Smooth muscle cell (in vitro differentiated cells): ENCODE measurements around the gene C1R. TPM values are rescaled to one million over a fixed set of nuclear protein-coding genes. Genes with fewer than 3 reads are reported as not detected.

ENCODE experiments used
- DNase-seq: peaks from one replicate; lab custom pipeline; 2025; ENCODE audit not compliant: unreplicated experiment; lab: John Stamatoyannopoulos, UW
- H2AFZ ChIP-seq: fragments of 200-600 bp; sonication (generic); 2 replicates; pipeline ENCODE4 v1.6.0; 2016; ENCODE audit warnings: antibody characterized with exemption, low read depth, mild to moderate bottlenecking
- H3F3A ChIP-seq: fragments of 200-600 bp; sonication (generic); 2 replicates; pipeline ENCODE4 v1.6.0; 2017; ENCODE audit warnings: antibody characterized with exemption, low read depth
- H3K27ac ChIP-seq: fragments of 200-600 bp; sonication (generic); 2 replicates; pipeline ENCODE4 v1.5.1; 2016; ENCODE audit warnings: low read depth, mild to moderate bottlenecking
- H3K27me3 ChIP-seq: fragments of 200-600 bp; sonication (generic); 2 replicates; pipeline ENCODE4 v1.6.1; 2016; ENCODE audit warnings: low read depth, mild to moderate bottlenecking
- H3K36me3 ChIP-seq: fragments of 200-600 bp; sonication (generic); 2 replicates; pipeline ENCODE4 v1.5.1; 2016; ENCODE audit warnings: low read depth
- H3K4me1 ChIP-seq: fragments of 200-600 bp; sonication (generic); 2 replicates; pipeline ENCODE4 v1.5.1; 2016; ENCODE audit warnings: low read depth
- H3K4me2 ChIP-seq: fragments of 200-600 bp; sonication (generic); 2 replicates; pipeline ENCODE4 v1.6.0; 2016; ENCODE audit warnings: mild to moderate bottlenecking
- H3K4me3 ChIP-seq: fragments of 200-600 bp; sonication (generic); 2 replicates; pipeline ENCODE4 v1.5.1; 2016; ENCODE audit warnings: mild to moderate bottlenecking
- H3K79me2 ChIP-seq: fragments of 200-600 bp; sonication (generic); 2 replicates; pipeline ENCODE4 v1.6.0; 2016; ENCODE audit warnings: low read depth, mild to moderate bottlenecking
- H3K9ac ChIP-seq: fragments of 200-600 bp; sonication (generic); 2 replicates; pipeline ENCODE4 v1.6.0; 2016; ENCODE audit warnings: low read depth
- H3K9me3 ChIP-seq: fragments of 200-600 bp; sonication (generic); replicated peaks from 2 replicates; pipeline ENCODE4 v1.5.1; 2016; ENCODE audit warnings: low read depth
- H4K20me1 ChIP-seq: fragments of 200-600 bp; sonication (generic); 2 replicates; pipeline ENCODE4 v1.6.0; 2016; ENCODE audit warnings: low read depth
- CTCF ChIP-seq: fragments of 200-600 bp; sonication (generic); IDR thresholded peaks from 2 replicates; pipeline ENCODE4 v1.5.1; 2017; ENCODE audit warnings: borderline replicate concordance, mild to moderate bottlenecking, antibody characterized with exemption; ENCODE audit not compliant: insufficient read depth, poor library complexity, severe bottlenecking
- WGBS: methylation state at CpG from one replicate; pipeline ENCODE4 v1.1.7; 2016; ENCODE audit warnings: low lambda C conversion rate; 5-methylcytosine and 5-hydroxymethylcytosine counted together
- polyA plus RNA-seq: library from polyadenylated mRNA; unstranded; fragments of >200 nt; fragmentation: Nextera tagmentation; extraction: Ambion mirVana; gene quantifications from 2 replicates; pipeline ENCODE4 v1.2.1, GENCODE V29; 2016
- total RNA-seq: library from RNA; depleted of rRNA; stranded (reverse); fragments of >200 nt; gene quantifications from 2 replicates; pipeline ENCODE4 v1.2.3, GENCODE V29; 2014

Gene C1R
- total and polyA plus RNA-seq, 2 experiments from 2014 or later = 51.2 to 83.8 TPM

GRCh38 chr12:7067096-7067495 lies 25.1 kb downstream of the C1R start:
- no peak for TF ChIP-seq CTCF
- Histone ChIP-seq H3K4me3 (no peak overlapping the region), H3K4me1 (no peaks in the 10 kb centered on the region), H4K20me1 (no peaks in the 10 kb centered on the region), H3F3A (peaks cover 10% of the 10 kb centered on the region), H3K79me2 (no peaks in the 10 kb centered on the region), H2AFZ (no peak overlapping the region), H3K36me3 (no peaks in the 10 kb centered on the region), H3K4me2 (no peak overlapping the region), H3K9ac (no peak overlapping the region), H3K9me3 (no peaks in the 10 kb centered on the region), H3K27ac (no peak overlapping the region), H3K27me3 (no peaks in the 10 kb centered on the region)
- no peak for DNase-seq
- 88% methylated on average over 7 of the region's 7 CpGs for WGBS

GRCh38 chr12:7066596-7066995 lies 25.6 kb downstream of the C1R start:
- H3F3A ChIP-seq = peaks cover 10% of the 10 kb centered on the region
- WGBS = 88% methylated on average over 2 of the region's 2 CpGs
- H3K4me2 ChIP-seq = no peak overlapping the region
- no peaks in the 10 kb centered on the region for H3K9me3 ChIP-seq
- no peak overlapping the region for H3K27ac ChIP-seq
- no peak overlapping the region for H3K4me3 ChIP-seq
- no peak overlapping the region for H2AFZ ChIP-seq
- H3K79me2 ChIP-seq = no peaks in the 10 kb centered on the region
- no peak for TF ChIP-seq CTCF
- DNase-seq = no peak
- no peaks in the 10 kb centered on the region for H3K4me1 ChIP-seq
- no peak overlapping the region for H3K9ac ChIP-seq
- H4K20me1 ChIP-seq = no peaks in the 10 kb centered on the region
- H3K27me3 ChIP-seq = no peaks in the 10 kb centered on the region
- H3K36me3 ChIP-seq = no peaks in the 10 kb centered on the region

GRCh38 chr12:7065073-7065623 lies 27.1 kb downstream of the C1R start:
- no peak for DNase-seq
- no peak overlapping the region for H3K9ac ChIP-seq
- H3K79me2 ChIP-seq = no peaks in the 10 kb centered on the region
- H3K4me2 ChIP-seq = no peak overlapping the region
- peaks cover 10% of the 10 kb centered on the region for H3F3A ChIP-seq
- H3K27me3 ChIP-seq = no peaks in the 10 kb centered on the region
- no peak for TF ChIP-seq CTCF
- no peaks in the 10 kb centered on the region for H3K4me1 ChIP-seq
- H3K9me3 ChIP-seq = no peaks in the 10 kb centered on the region
- H3K27ac ChIP-seq = no peak overlapping the region
- H3K36me3 ChIP-seq = no peaks in the 10 kb centered on the region
- WGBS = 93% methylated on average over 7 of the region's 7 CpGs
- no peaks in the 10 kb centered on the region for H4K20me1 ChIP-seq
- no peak overlapping the region for H3K4me3 ChIP-seq
- H2AFZ ChIP-seq = no peak overlapping the region

- H3K27ac ChIP-seq = no peak overlapping the region
- 93% methylated on average over 3 of the region's 3 CpGs for WGBS
- no peak overlapping the region for H3K4me2 ChIP-seq
- no peak overlapping the region for H2AFZ ChIP-seq
- no peaks in the 10 kb centered on the region for H4K20me1 ChIP-seq
- H3K36me3 ChIP-seq = no peaks in the 10 kb centered on the region
- H3K9me3 ChIP-seq = no peaks in the 10 kb centered on the region
- peaks cover 10% of the 10 kb centered on the region for H3F3A ChIP-seq
- H3K27me3 ChIP-seq = no peaks in the 10 kb centered on the region
- no peak overlapping the region for H3K9ac ChIP-seq
- DNase-seq = no peak
- no peak for TF ChIP-seq CTCF
- no peaks in the 10 kb centered on the region for H3K4me1 ChIP-seq
- no peak overlapping the region for H3K4me3 ChIP-seq
- H3K79me2 ChIP-seq = no peaks in the 10 kb centered on the region
Measured at GRCh38 chr12:7064516-7064915, 27.7 kb downstream of the C1R start.
